RWPE1 (cell line): Measurements from ENCODE around the gene VEPH1.

Experiments used
- CTCF ChIA-PET: fragments of 350-600 bp; sonication (Branson Sonifier 250); formaldehyde crosslinking; extraction: SDS; loops from one replicate; lab custom pipeline; 2021; lab: Yijun Ruan, JAX
- POLR2A ChIA-PET: fragments of 400-600 bp; formaldehyde crosslinking; extraction: SDS; loops from one replicate; lab custom pipeline; 2020; ENCODE audit warnings: antibody characterized with exemption; ENCODE audit not compliant: low non-redundant PET; lab: Yijun Ruan, JAX
- DNase-seq: peaks from one replicate; pipeline ENCODE4 v3.0.0; 2012; ENCODE audit warnings: low spot score
- H3K27ac ChIP-seq: fragments of 450-650 bp; 2 replicates; pipeline ENCODE4 v1.5.1; 2017
- TF ChIP-seq, protein P1 (sequence below): fragments of 450-650 bp; conservative IDR thresholded peaks from 2 replicates; pipeline ENCODE4 v1.5.1; 2017; ENCODE audit warnings: low read depth, mild to moderate bottlenecking

VEPH1 gene

DNA sequence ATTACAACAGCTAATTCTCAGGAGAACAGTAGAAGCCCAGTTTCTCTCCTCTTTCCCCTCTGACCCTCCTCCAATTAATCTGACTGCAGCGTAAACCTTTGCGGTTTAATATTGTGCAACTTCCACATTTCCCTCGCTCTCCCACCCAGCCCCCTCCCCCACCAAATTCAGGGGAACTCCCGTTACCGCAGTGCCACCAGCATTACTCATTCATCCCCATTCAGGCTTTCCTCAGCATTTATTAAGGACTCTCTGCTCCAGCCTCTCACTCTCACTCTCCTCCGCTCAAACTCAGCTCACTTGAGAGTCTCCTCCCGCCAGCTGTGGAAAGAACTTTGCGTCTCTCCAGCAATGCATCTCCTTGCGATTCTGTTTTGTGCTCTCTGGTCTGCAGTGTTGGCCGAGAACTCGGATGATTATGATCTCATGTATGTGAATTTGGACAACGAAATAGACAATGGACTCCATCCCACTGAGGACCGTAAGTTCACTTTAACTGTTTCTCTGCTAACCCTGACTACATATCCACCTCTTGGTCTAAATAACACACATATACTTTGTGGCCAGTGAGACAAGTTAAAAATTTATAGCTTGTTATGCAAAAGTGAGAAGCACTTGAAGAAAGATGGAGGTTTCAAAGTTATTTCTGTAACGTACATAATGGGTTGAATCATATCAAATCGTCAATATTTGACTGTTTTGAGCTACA is 66.5 kb downstream of the VEPH1 start, which contains the start of gene PTX3:
TSS of gene PTX3 (plus strand) at position 268 of the 709 bp plus-strand sequence. CDS start at position 352, 84 bp downstream.
- ChIA-PET CTCF (interaction anchor here (0.5 kb wide), 1 partner anchor 80 kb away, joined by 5 read pairs; no protein-coding TSS in a partner anchor), POLR2A (no interaction called here)
- peak; percentile 36 for DNase-seq
- TF ChIP-seq, protein P1, sequence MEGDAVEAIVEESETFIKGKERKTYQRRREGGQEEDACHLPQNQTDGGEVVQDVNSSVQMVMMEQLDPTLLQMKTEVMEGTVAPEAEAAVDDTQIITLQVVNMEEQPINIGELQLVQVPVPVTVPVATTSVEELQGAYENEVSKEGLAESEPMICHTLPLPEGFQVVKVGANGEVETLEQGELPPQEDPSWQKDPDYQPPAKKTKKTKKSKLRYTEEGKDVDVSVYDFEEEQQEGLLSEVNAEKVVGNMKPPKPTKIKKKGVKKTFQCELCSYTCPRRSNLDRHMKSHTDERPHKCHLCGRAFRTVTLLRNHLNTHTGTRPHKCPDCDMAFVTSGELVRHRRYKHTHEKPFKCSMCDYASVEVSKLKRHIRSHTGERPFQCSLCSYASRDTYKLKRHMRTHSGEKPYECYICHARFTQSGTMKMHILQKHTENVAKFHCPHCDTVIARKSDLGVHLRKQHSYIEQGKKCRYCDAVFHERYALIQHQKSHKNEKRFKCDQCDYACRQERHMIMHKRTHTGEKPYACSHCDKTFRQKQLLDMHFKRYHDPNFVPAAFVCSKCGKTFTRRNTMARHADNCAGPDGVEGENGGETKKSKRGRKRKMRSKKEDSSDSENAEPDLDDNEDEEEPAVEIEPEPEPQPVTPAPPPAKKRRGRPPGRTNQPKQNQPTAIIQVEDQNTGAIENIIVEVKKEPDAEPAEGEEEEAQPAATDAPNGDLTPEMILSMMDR = no peak
- peak within 1 kb of the TSS; percentile 87 for H3K27ac ChIP-seq

DNA sequence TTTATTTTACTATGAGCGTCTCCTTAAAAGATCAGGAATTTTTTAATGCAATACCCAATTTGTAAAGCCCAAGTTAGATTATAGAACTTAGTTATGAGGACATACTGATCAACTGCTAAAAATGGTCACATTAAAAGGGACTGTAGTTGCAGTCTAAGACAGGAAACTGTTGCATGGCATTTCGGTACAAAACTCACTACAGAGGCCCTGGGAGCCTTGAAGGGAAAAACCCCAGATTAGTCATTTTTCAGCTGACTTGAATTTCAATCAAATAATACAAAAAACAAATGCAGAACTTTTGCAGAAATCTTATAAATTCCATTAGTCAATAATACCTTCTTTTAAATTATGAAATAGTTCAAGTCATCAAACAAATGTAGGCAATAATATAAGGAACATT is 73.5 kb downstream of the VEPH1 start:
- no peak for DNase-seq
- TF ChIP-seq, protein P1 = no peak
- ChIA-PET POLR2A (no interaction called here), CTCF (no interaction called here)
- no peak overlapping the region for H3K27ac ChIP-seq

DNA sequence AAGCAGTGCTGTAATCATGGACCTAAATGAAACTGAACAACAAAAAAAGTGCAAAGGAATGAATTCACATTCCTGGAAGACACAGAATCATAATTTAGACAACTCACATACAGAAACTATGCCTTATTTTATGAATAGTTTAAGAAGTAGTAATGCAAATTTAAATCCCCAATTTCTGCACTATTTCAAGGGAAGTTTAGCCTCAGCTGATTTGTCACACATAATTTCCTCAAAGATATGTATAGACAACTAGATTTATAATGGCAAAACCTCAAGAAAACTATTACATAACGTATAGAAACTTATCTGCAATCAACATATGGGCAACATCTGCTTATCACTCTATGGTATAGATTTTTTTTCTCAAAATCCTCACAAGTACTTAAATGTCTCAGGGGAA is 74.4 kb downstream of the VEPH1 start:
- ChIA-PET CTCF (no interaction called here), POLR2A (no interaction called here)

DNA sequence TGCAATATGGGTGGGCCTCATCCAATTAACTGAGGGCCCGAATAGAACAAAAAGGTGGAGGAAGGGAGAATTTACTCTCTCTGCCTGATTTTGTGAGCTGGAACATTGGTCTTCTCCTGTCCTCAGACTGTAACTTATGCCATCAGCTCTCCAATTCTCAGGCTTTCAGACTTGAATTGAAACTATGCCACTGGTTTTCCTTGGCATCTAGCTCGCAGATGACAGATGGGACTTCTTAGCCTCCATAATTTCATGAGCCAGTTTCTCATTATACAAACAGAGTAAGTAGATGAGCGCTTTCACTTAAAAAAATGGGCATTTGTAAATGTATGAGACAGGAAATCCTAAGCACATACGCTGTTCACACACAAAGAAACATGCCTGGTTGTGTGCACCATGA is 75.3 kb downstream of the VEPH1 start:
- H3K27ac ChIP-seq = no peak overlapping the region
- TF ChIP-seq, protein P1 = no peak
- POLR2A ChIA-PET = no interaction called here
- CTCF ChIA-PET = interaction anchor here (0.6 kb wide), 1 partner anchor 13 kb away, joined by 4 read pairs; no protein-coding TSS in a partner anchor
- DNase-seq = no peak

More for the DNA sequence above, 74.4 kb downstream of the VEPH1 start:
- DNase-seq = no peak
- TF ChIP-seq, protein P1 = no peak
- H3K27ac ChIP-seq = no peak overlapping the region

DNA sequence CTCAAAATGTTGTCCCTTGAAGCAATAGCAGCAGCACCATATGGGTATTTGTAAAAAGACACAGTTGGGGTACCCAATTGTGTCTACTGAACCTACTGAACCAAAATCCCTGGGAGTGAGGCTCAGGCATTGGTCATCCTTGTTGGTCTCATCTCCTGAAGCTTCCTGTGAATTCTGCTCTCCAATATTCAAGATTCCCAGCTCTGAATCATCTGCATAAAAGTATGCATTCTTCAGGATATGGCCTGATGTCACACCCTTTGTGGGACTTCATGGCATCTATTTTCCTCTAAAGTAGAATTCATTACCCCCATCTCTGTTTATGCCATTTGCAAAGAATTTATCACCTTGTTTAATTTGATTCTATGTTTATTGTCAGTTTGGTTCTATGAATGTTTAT is 79.9 kb downstream of the VEPH1 start:
- POLR2A ChIA-PET = no interaction called here

DNA sequence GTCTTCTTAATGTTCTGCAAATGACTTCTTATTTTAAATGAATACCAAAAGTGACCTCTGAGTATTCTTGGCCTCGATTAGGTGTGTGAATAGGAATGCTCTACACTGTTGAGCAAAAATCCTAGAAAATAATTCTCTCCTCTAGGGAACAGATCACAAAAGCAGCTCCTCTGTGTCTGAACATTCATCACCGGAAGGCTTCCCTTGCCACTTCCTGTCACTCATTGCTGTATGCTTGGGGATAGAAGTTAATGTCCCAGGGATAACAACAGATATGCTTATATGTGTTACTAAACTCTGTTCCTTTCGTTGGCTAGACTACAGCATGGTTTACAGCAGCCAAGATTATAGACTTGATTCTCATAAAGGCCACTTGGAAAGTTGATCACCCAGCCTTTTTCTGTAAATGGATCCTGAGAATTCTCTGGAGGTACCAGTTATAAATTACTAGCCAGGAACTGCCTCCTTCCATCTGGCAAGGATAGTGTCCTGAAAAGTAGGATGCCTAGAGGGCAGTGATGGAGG is 82.5 kb downstream of the VEPH1 start:
- CTCF ChIA-PET = interaction anchor here (0.5 to 0.9 kb wide), 3 partner anchors 192 to 1013 kb away, joined by 4 to 5 read pairs (median 4); no protein-coding TSS in a partner anchor
- TF ChIP-seq, protein P1 = no peak
- no peak for DNase-seq
- POLR2A ChIA-PET = no interaction called here
- H3K27ac ChIP-seq = no peak overlapping the region

More for the DNA sequence above, 79.9 kb downstream of the VEPH1 start:
- CTCF ChIA-PET = no interaction called here
- DNase-seq = no peak
- TF ChIP-seq, protein P1 = no peak
- no peak overlapping the region for H3K27ac ChIP-seq
